CD8-positive, alpha-beta memory T cell (primary cell): ENCODE measurements around the gene SNRPE. TPM values are rescaled to one million over a fixed set of nuclear protein-coding genes. Genes with fewer than 3 reads are reported as not detected.
"Not testable (repeated sequence)": the region's sequence is repeated elsewhere in the genome, so short reads cannot be mapped to it uniquely, and the experiment has no call there.

Experiments used
- CTCF ChIA-PET: fragments of 350-600 bp; sonication (Branson Sonifier 250); formaldehyde crosslinking; loops from one replicate; lab custom pipeline; 2021; ENCODE audit warnings: antibody characterized with exemption; lab: Charles Lee
- POLR2A ChIA-PET: fragments of 350-600 bp; sonication (Branson Sonifier 250); formaldehyde crosslinking; loops from one replicate; lab custom pipeline; 2021; ENCODE audit warnings: antibody characterized with exemption; lab: Charles Lee
- DNase-seq, 5 donors: peaks; one replicate each; pipeline versions ENCODE4 v3.0.0 to v3.0.0-alpha.2; 2020 to 2022; ENCODE audit warnings: mixed read lengths in 1 of 5
- H3K27ac ChIP-seq: one replicate; pipeline ENCODE4 v1.7.0; 2013; ENCODE audit warnings: low read depth, mild to moderate bottlenecking, low read length, moderate library complexity
- H3K27me3 ChIP-seq: 2 replicates; pipeline ENCODE4 v1.7.0; 2013; ENCODE audit warnings: low read length, mild to moderate bottlenecking; ENCODE audit not compliant: insufficient read depth, poor library complexity, severe bottlenecking
- H3K36me3 ChIP-seq: 2 replicates; pipeline ENCODE4 v1.7.0; 2013; ENCODE audit warnings: mild to moderate bottlenecking, low read length, moderate library complexity; ENCODE audit not compliant: insufficient read depth
- H3K4me1 ChIP-seq: 2 replicates; pipeline ENCODE4 v1.7.0; 2013; ENCODE audit warnings: mild to moderate bottlenecking, low read length, moderate library complexity; ENCODE audit not compliant: insufficient read depth
- H3K4me3 ChIP-seq: 2 replicates; pipeline ENCODE4 v1.7.0; 2013; ENCODE audit warnings: mild to moderate bottlenecking, low read length
- H3K9me3 ChIP-seq: 2 replicates; pipeline ENCODE4 v1.7.0; 2013; ENCODE audit warnings: mild to moderate bottlenecking, low read length
- H3K27ac Mint-ChIP-seq, 8 donors: one replicate each; pipeline ENCODE4 v1.8.0; 2020 to 2021; ENCODE audit warnings: mixed read lengths in 8 of 8, mild to moderate bottlenecking in 6 of 8, inconsistent platforms in 3 of 8, moderate library complexity in 3 of 8
- H3K27me3 Mint-ChIP-seq, 2 donors: one replicate each; pipeline ENCODE4 v1.8.0; 2020 to 2021; ENCODE audit warnings: mixed read lengths in 2 of 2, mild to moderate bottlenecking in 1 of 2, moderate library complexity in 1 of 2
- H3K36me3 Mint-ChIP-seq, 3 donors: one replicate each; pipeline ENCODE4 v1.8.0; 2020 to 2021; ENCODE audit warnings: mixed read lengths in 3 of 3, inconsistent platforms in 1 of 3, mild to moderate bottlenecking in 1 of 3
- H3K4me1 Mint-ChIP-seq, 3 donors: one replicate each; pipeline ENCODE4 v1.8.0; 2020 to 2021; ENCODE audit warnings: mixed read lengths in 3 of 3, inconsistent platforms in 1 of 3, mild to moderate bottlenecking in 1 of 3
- H3K4me3 Mint-ChIP-seq, 7 donors: one replicate each; pipeline ENCODE4 v1.8.0; 2020 to 2021; ENCODE audit warnings: mixed read lengths in 7 of 7, mild to moderate bottlenecking in 6 of 7, moderate library complexity in 4 of 7, inconsistent platforms in 2 of 7
- H3K9me3 Mint-ChIP-seq, 5 donors: one replicate each; pipeline ENCODE4 v1.8.0; 2020 to 2022; ENCODE audit warnings: mixed read lengths in 5 of 5, mild to moderate bottlenecking in 3 of 5, moderate library complexity in 2 of 5, inconsistent platforms in 1 of 5
- polyA plus RNA-seq: library from polyadenylated mRNA; unstranded; fragments of 300-500 nt; fragmentation: Illumina TruSeq; gene quantifications from one replicate; pipeline ENCODE4 v1.2.3, GENCODE V29; 2021
- total RNA-seq, 2 experiments: library from RNA; stranded (reverse); gene quantifications; one replicate each; pipeline ENCODE4 v1.2.3, GENCODE V29; 2021

SNRPE gene
- total and polyA plus RNA-seq, 3 experiments from 2014 or later: 238 to 421 (median 392) TPM

DNA sequence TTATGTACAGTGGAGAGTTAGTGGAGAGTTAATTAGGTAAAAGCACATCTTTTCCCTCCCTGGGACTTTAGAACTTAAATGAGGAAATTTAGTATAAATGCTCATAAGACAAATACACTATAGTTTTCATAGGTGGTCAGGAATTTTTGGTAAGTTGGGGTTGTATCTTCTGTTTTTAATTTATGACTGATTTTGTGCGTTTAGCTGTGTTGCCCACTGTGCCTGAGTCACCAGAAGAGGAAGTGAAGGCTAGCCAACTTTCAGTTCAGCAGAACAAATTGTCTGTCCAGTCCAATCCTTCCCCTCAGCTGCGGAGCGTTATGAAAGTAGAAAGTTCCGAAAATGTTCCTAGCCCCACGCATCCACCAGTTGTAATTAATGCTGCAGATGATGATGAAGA is 32.2 kb upstream of the SNRPE start:
- CTCF ChIA-PET, H3K9me3 Mint-ChIP-seq, POLR2A ChIA-PET, H3K4me3 ChIP-seq, H3K27ac ChIP-seq, H3K4me3 Mint-ChIP-seq, H3K27me3 Mint-ChIP-seq, H3K4me1 ChIP-seq, DNase-seq, H3K9me3 ChIP-seq, H3K27me3 ChIP-seq: not testable (repeated sequence)
- H3K36me3 ChIP-seq: peaks cover 47% of the 10 kb centered on the region
- H3K36me3 Mint-ChIP-seq: peaks cover 4 to 79% (median 15%) of the 10 kb centered on the region in 3 donors
- H3K27ac Mint-ChIP-seq: peak overlapping the region in 2 of 8 donors; percentile 56 to 66
- H3K4me1 Mint-ChIP-seq: peaks cover 11 to 24% (median 17%) of the 10 kb centered on the region in 3 donors

GRCh38 chr1:203835476-203835875 is 25.9 kb upstream of the SNRPE start:
- Histone ChIP-seq H3K27ac (no peak overlapping the region), H3K27me3 (no peaks in the 10 kb centered on the region), H3K36me3 (peaks cover 61% of the 10 kb centered on the region), H3K4me1 (no peaks in the 10 kb centered on the region), H3K4me3 (no peak overlapping the region), H3K9me3 (no peaks in the 10 kb centered on the region)
- Mint-ChIP-seq H3K9me3 (no peaks in the 10 kb centered on the region), H3K4me3 (no peak overlapping the region), H3K27ac (peak overlapping the region in 2 of 8 donors; percentile 51 to 71), H3K4me1 (no peaks in the 10 kb centered on the region), H3K36me3 (peaks cover 4 to 85% (median 17%) of the 10 kb centered on the region in 3 donors), H3K27me3 (no peaks in the 10 kb centered on the region)
- POLR2A ChIA-PET: no interaction called here
- CTCF ChIA-PET: no interaction called here
- no peak for DNase-seq

DNA sequence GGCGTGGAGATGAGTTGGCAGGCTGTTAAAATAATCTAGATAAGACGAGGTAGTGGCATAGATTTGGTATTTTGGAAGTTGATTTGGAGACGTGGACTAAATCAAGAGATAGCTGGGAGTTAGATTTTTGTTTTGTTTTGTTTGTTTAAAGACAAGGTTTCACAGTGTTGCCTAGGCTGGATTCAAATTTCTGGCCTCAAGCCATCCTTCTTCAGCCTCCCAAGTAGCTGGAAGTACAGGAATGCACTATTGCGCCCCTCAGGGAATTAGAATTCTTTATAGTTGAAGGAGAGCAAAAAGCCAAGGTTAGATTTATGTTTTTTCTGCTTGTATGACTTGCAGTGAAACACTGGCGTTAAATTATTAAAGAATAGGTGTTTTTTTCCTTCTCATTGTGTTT is 22.3 kb upstream of the SNRPE start:
- H3K36me3 Mint-ChIP-seq: peaks cover 4 to 84% (median 20%) of the 10 kb centered on the region in 3 donors
- no peaks in the 10 kb centered on the region for H3K27me3 Mint-ChIP-seq
- Histone ChIP-seq H3K27ac (no peak overlapping the region), H3K9me3 (no peaks in the 10 kb centered on the region), H3K4me1 (no peaks in the 10 kb centered on the region), H3K36me3 (peaks cover 42% of the 10 kb centered on the region), H3K27me3 (no peaks in the 10 kb centered on the region), H3K4me3 (no peak overlapping the region)
- ChIA-PET CTCF (interaction anchor here (0.6 kb wide), 1 partner anchor 28 kb away, joined by 3 read pairs; no protein-coding TSS in a partner anchor), POLR2A (no interaction called here)
- no peak overlapping the region for H3K4me3 Mint-ChIP-seq
- no peaks in the 10 kb centered on the region for H3K9me3 Mint-ChIP-seq
- H3K27ac Mint-ChIP-seq: peak overlapping the region in 4 of 8 donors; percentile 14 to 78 (median 63)
- DNase-seq: no peak
- H3K4me1 Mint-ChIP-seq: no peaks in the 10 kb centered on the region

- Mint-ChIP-seq H3K27ac (no peak overlapping the region), H3K9me3 (no peaks in the 10 kb centered on the region), H3K4me3 (no peak overlapping the region), H3K27me3 (no peaks in the 10 kb centered on the region), H3K36me3 (peaks cover 4 to 82% (median 19%) of the 10 kb centered on the region in 3 donors), H3K4me1 (no peaks in the 10 kb centered on the region)
- H3K9me3 ChIP-seq: no peaks in the 10 kb centered on the region
- H3K27me3 ChIP-seq: no peaks in the 10 kb centered on the region
- H3K36me3 ChIP-seq: peaks cover 35% of the 10 kb centered on the region
- CTCF ChIA-PET: no interaction called here
- DNase-seq: no peak
- no peaks in the 10 kb centered on the region for H3K4me1 ChIP-seq
- POLR2A ChIA-PET: no interaction called here
- no peak overlapping the region for H3K27ac ChIP-seq
- no peak overlapping the region for H3K4me3 ChIP-seq
Observed at GRCh38 chr1:203840208-203840808, 21.1 kb upstream of the SNRPE start.

- H3K36me3 ChIP-seq: peaks cover 33% of the 10 kb centered on the region
- H3K27me3 ChIP-seq: no peaks in the 10 kb centered on the region
- H3K4me1 ChIP-seq: no peaks in the 10 kb centered on the region
- no peak for DNase-seq
- no peaks in the 10 kb centered on the region for H3K9me3 ChIP-seq
- Mint-ChIP-seq H3K36me3 (peaks cover 4 to 83% (median 23%) of the 10 kb centered on the region in 3 donors), H3K27me3 (no peaks in the 10 kb centered on the region), H3K4me3 (no peak overlapping the region), H3K9me3 (no peaks in the 10 kb centered on the region), H3K4me1 (no peaks in the 10 kb centered on the region), H3K27ac (no peak overlapping the region)
- ChIA-PET CTCF (no interaction called here), POLR2A (no interaction called here)
- no peak overlapping the region for H3K4me3 ChIP-seq
- H3K27ac ChIP-seq: no peak overlapping the region
Observed at GRCh38 chr1:203842559-203842876, 18.9 kb upstream of the SNRPE start.

GRCh38 chr1:203843435-203843834 is 18.0 kb upstream of the SNRPE start:
- Mint-ChIP-seq H3K27ac (peak overlapping the region in 4 of 8 donors; percentile 5 to 47 (median 27)), H3K9me3 (no peaks in the 10 kb centered on the region), H3K4me1 (no peaks in the 10 kb centered on the region), H3K27me3 (no peaks in the 10 kb centered on the region), H3K4me3 (no peak overlapping the region), H3K36me3 (peaks cover 4 to 82% (median 16%) of the 10 kb centered on the region in 3 donors)
- POLR2A ChIA-PET: interaction anchor here (0.5 kb wide), 1 partner anchor 18 kb away, joined by 4 read pairs; no protein-coding TSS in a partner anchor
- Histone ChIP-seq H3K9me3 (no peaks in the 10 kb centered on the region), H3K4me1 (no peaks in the 10 kb centered on the region), H3K4me3 (no peak overlapping the region), H3K36me3 (peaks cover 27% of the 10 kb centered on the region), H3K27me3 (no peaks in the 10 kb centered on the region), H3K27ac (no peak overlapping the region)
- no peak for DNase-seq
- CTCF ChIA-PET: no interaction called here

GRCh38 chr1:203853112-203853511 is 8.3 kb upstream of the SNRPE start:
- H3K27me3 ChIP-seq, H3K4me1 Mint-ChIP-seq, H3K4me3 Mint-ChIP-seq, H3K9me3 ChIP-seq, CTCF ChIA-PET, H3K4me3 ChIP-seq, H3K27ac ChIP-seq, DNase-seq, H3K4me1 ChIP-seq, H3K27me3 Mint-ChIP-seq, POLR2A ChIA-PET, H3K9me3 Mint-ChIP-seq, H3K27ac Mint-ChIP-seq: not testable (repeated sequence)
- H3K36me3 ChIP-seq: peaks cover 41% of the 10 kb centered on the region
- H3K36me3 Mint-ChIP-seq: peaks cover 0 to 62% (median 18%) of the 10 kb centered on the region in 3 donors

DNA sequence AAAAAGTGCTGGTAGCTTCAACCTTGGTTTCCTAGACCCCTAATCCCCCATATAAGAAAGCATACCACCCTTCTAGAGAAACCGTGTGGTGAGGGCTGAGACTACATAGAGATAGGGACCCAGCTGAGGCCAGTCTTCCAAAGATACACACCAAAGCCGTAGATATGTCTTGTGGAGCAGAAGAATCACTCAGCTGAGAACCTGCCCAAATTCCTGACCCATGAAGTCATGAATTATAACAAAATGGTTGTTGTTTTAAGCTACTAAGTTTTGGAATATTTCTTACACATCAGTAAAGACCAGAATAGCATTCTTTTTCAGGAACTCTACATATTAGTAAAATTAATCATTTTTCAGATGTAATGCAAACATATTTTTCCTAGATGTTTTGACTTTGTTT is 3.3 kb upstream of the SNRPE start:
- no peak for DNase-seq
- H3K27ac ChIP-seq: no peak overlapping the region
- H3K4me3 Mint-ChIP-seq: peak overlapping the region in 1 of 7 donors; percentile 55
- H3K4me1 ChIP-seq: peaks cover 16% of the 10 kb centered on the region
- H3K4me3 ChIP-seq: no peak overlapping the region
- ChIA-PET POLR2A (interaction anchor here (0.7 kb wide), 1 partner anchor 217 kb away, joined by 8 read pairs; no protein-coding TSS in a partner anchor), CTCF (interaction anchor here (0.6 to 1.6 kb wide), 5 partner anchors 12 to 520 kb away, joined by 3 to 6 read pairs (median 4); no protein-coding TSS in a partner anchor)
- H3K36me3 Mint-ChIP-seq: peaks cover 0 to 32% (median 5%) of the 10 kb centered on the region in 3 donors
- peak overlapping the region in 1 of 8 donors; percentile 50 for H3K27ac Mint-ChIP-seq
- H3K9me3 Mint-ChIP-seq: no peaks in the 10 kb centered on the region
- H3K27me3 ChIP-seq: no peaks in the 10 kb centered on the region
- no peaks in the 10 kb centered on the region for H3K9me3 ChIP-seq
- H3K36me3 ChIP-seq: peaks cover 6% of the 10 kb centered on the region
- peaks cover 17 to 25% (median 17%) of the 10 kb centered on the region in 3 donors for H3K4me1 Mint-ChIP-seq
- H3K27me3 Mint-ChIP-seq: peaks cover 0 to 2% of the 10 kb centered on the region in 2 donors
